ENCODE measurements around the gene ZNHIT6. TPM values are rescaled to one million over a fixed set of nuclear protein-coding genes. Genes with fewer than 3 reads are reported as not detected.

The ZNHIT6 gene
- total and polyA plus RNA-seq, 4 donors, result 15.6 to 26.1 (median 21.1) TPM

DNA sequence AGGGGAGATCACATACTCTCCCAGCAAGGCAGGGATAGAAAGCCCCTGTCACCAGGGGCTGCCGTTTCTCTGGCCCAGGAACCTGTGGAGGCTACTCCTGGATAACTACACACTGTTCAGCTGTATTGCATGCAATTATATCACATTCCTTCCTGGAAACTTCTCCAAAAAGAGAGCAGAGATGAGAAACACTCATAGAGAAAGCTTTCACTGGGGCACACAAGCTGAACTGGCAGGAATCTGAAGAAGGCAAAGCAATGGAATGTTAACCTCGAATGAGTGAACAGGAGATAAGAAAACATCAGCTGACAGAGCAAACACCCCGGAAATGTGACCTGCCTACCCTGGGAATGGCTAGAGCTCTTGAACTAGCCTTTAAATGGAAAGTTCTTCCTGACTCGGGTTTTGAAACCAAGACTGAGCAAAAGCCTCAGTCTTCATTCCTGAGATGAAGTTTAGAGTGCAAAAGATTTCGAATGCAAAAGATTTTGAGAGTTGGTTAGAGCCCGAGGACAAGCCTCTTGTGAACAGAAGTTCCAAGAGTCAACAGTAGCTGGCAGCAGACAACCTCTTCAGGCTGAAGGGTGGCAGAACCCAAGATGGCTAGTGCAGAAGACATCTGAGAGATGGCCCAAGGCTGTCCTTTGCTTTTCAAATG is 95.4 kb downstream of the ZNHIT6 start:
- 70% methylated on average over 6 of the region's 6 CpGs for WGBS (ENCODE audit: insufficient coverage)
- H3K9me3 ChIP-seq (ENCODE audit: control insufficient read depth, insufficient read depth, low read length), result no peaks in the 10 kb centered on the region
- no peak for DNase-seq (ENCODE audit: low read depth in 4 of 6, low spot score in 6 of 6)
- no peak overlapping the region for H3K27ac ChIP-seq (ENCODE audit: low read depth, low read length)
- H3K36me3 ChIP-seq (ENCODE audit: control insufficient read depth, insufficient read depth, low read length), result no peaks in the 10 kb centered on the region
- H3K4me1 ChIP-seq (ENCODE audit: control insufficient read depth, insufficient read depth, low read length), result no peaks in the 10 kb centered on the region
- no peaks in the 10 kb centered on the region for H3K27me3 ChIP-seq (ENCODE audit: control insufficient read depth, insufficient read depth, low read length)
- no peak overlapping the region for H3K4me3 ChIP-seq (ENCODE audit: low read depth, low read length)

DNA sequence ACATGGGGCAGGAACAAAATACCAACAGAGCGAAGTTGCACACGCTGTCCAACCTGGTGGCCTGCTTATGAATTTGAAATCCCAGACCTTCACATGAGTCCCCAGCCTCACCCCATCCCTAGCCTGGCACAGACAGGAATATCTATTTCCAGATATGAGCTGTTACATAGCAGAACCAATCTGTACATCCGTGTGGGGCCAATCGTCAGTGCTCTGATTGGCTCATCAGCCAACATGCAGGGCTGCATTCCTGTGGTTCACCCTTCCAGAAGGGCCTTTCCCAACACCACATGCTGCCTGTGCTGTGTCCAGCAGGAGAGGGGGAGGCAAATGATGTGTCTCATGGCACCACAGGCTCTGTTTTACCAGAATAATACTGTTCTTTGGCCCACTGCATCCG is 96.4 kb downstream of the ZNHIT6 start:
- Histone ChIP-seq H3K9me3 (ENCODE audit: control insufficient read depth, insufficient read depth, low read length) (no peaks in the 10 kb centered on the region), H3K4me1 (ENCODE audit: control insufficient read depth, insufficient read depth, low read length) (no peaks in the 10 kb centered on the region), H3K4me3 (ENCODE audit: low read depth, low read length) (no peak overlapping the region), H3K36me3 (ENCODE audit: control insufficient read depth, insufficient read depth, low read length) (no peaks in the 10 kb centered on the region), H3K27me3 (ENCODE audit: control insufficient read depth, insufficient read depth, low read length) (no peaks in the 10 kb centered on the region), H3K27ac (ENCODE audit: low read depth, low read length) (no peak overlapping the region)
- WGBS (ENCODE audit: insufficient coverage), result 81% methylated on average over 5 of the region's 5 CpGs
- no peak for DNase-seq (ENCODE audit: low read depth in 4 of 6, low spot score in 6 of 6)

DNA sequence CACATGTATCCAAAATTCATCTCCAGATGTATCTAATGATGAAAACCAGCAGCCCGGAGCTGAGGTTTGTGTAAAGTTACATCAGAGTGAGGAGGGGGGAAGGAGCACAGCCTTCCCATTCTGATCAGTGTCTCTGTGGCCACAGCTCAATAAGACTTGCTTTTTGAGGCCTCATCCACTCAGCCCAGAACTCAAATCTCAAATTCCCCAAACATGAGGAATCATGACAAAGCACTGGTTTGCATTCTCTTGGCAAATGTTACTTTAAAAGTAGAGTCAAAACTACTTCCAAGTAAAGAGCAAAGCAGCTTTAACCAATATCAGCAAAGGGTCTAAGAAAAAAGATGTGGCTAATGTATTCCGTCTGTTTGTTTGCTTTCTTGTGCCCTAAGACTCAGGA is 96.8 kb downstream of the ZNHIT6 start:
- H3K9me3 ChIP-seq (ENCODE audit: control insufficient read depth, insufficient read depth, low read length), result no peaks in the 10 kb centered on the region
- WGBS (ENCODE audit: insufficient coverage), result 100% methylated on average over 2 of the region's 2 CpGs
- no peak overlapping the region for H3K27ac ChIP-seq (ENCODE audit: low read depth, low read length)
- H3K27me3 ChIP-seq (ENCODE audit: control insufficient read depth, insufficient read depth, low read length), result no peaks in the 10 kb centered on the region
- no peaks in the 10 kb centered on the region for H3K4me1 ChIP-seq (ENCODE audit: control insufficient read depth, insufficient read depth, low read length)
- H3K36me3 ChIP-seq (ENCODE audit: control insufficient read depth, insufficient read depth, low read length), result no peaks in the 10 kb centered on the region
- no peak overlapping the region for H3K4me3 ChIP-seq (ENCODE audit: low read depth, low read length)
- no peak for DNase-seq (ENCODE audit: low read depth in 4 of 6, low spot score in 6 of 6)

DNA sequence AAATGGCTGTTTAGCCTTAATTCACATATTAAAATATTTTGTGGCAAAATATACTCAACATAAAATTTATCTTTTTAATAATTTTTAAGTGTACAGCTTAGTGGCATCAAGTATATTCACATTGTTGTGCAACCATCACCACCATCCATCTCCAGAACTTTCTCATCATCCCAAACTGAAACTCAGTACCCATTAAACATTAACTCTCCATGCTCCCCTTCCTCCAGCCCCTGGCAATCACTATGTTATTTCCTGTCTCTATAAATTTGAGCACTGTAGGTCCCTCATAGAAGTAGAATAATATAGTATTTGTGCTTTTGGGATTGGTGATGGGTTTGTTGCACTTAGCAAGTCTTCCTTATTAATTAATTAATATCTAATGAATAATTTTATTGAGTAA is 98.3 kb downstream of the ZNHIT6 start:
- Histone ChIP-seq H3K4me3 (ENCODE audit: low read depth, low read length) (no peak overlapping the region), H3K27me3 (ENCODE audit: control insufficient read depth, insufficient read depth, low read length) (no peaks in the 10 kb centered on the region), H3K36me3 (ENCODE audit: control insufficient read depth, insufficient read depth, low read length) (no peaks in the 10 kb centered on the region), H3K4me1 (ENCODE audit: control insufficient read depth, insufficient read depth, low read length) (no peaks in the 10 kb centered on the region), H3K9me3 (ENCODE audit: control insufficient read depth, insufficient read depth, low read length) (no peaks in the 10 kb centered on the region), H3K27ac (ENCODE audit: low read depth, low read length) (no peak overlapping the region)
- no peak for DNase-seq (ENCODE audit: low read depth in 4 of 6, low spot score in 6 of 6)

DNA sequence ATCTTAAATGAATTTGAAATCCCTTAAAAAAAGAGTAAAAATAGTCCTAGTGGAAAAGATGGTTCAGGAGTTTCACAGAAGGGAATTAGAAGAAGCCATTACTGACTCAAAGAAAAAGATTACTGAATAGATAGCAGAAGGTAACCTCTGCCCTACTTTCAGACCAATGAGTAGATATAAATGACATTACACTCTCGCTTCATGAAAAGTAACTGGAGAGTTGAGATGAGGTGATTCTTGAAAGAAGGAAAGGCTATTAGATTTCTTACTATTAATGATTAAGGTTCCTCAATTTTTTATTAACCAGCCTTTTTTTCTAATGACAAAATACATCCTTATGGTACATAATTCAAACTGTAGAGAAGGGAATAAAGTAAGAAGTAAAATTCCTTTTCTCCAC is 99.4 kb downstream of the ZNHIT6 start:
- Histone ChIP-seq H3K4me1 (ENCODE audit: control insufficient read depth, insufficient read depth, low read length) (no peaks in the 10 kb centered on the region), H3K4me3 (ENCODE audit: low read depth, low read length) (no peak overlapping the region), H3K27ac (ENCODE audit: low read depth, low read length) (no peak overlapping the region), H3K36me3 (ENCODE audit: control insufficient read depth, insufficient read depth, low read length) (no peaks in the 10 kb centered on the region), H3K9me3 (ENCODE audit: control insufficient read depth, insufficient read depth, low read length) (no peaks in the 10 kb centered on the region), H3K27me3 (ENCODE audit: control insufficient read depth, insufficient read depth, low read length) (no peaks in the 10 kb centered on the region)
- no CpG with 5 or more reads among the region's 1 CpG for WGBS (ENCODE audit: insufficient coverage)
- DNase-seq (ENCODE audit: low read depth in 4 of 6, low spot score in 6 of 6), result no peak

DNA sequence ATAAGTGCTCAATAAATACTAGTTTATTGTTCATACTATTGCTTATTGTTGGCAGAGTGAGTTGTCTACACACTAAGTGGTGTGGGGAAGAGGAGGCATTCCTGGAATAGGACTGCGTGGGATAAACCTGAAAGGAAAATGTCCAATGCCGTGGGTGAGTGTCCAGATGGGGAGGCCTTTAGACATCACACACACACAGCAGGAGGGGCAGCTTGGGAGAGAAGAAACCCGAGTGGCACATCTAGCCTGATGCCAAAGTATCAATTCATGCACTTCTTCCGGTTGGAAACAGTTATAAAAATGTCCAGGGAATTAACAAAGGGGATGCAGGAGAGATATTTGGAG is 100.3 kb downstream of the ZNHIT6 start:
- 100% methylated on average over 1 of the region's 4 CpGs for WGBS (ENCODE audit: insufficient coverage)
- Histone ChIP-seq H3K9me3 (ENCODE audit: control insufficient read depth, insufficient read depth, low read length) (no peaks in the 10 kb centered on the region), H3K4me3 (ENCODE audit: low read depth, low read length) (no peak overlapping the region), H3K27ac (ENCODE audit: low read depth, low read length) (no peak overlapping the region), H3K36me3 (ENCODE audit: control insufficient read depth, insufficient read depth, low read length) (no peaks in the 10 kb centered on the region), H3K4me1 (ENCODE audit: control insufficient read depth, insufficient read depth, low read length) (no peaks in the 10 kb centered on the region), H3K27me3 (ENCODE audit: control insufficient read depth, insufficient read depth, low read length) (no peaks in the 10 kb centered on the region)
- DNase-seq (ENCODE audit: low read depth in 4 of 6, low spot score in 6 of 6), result no peak

DNA sequence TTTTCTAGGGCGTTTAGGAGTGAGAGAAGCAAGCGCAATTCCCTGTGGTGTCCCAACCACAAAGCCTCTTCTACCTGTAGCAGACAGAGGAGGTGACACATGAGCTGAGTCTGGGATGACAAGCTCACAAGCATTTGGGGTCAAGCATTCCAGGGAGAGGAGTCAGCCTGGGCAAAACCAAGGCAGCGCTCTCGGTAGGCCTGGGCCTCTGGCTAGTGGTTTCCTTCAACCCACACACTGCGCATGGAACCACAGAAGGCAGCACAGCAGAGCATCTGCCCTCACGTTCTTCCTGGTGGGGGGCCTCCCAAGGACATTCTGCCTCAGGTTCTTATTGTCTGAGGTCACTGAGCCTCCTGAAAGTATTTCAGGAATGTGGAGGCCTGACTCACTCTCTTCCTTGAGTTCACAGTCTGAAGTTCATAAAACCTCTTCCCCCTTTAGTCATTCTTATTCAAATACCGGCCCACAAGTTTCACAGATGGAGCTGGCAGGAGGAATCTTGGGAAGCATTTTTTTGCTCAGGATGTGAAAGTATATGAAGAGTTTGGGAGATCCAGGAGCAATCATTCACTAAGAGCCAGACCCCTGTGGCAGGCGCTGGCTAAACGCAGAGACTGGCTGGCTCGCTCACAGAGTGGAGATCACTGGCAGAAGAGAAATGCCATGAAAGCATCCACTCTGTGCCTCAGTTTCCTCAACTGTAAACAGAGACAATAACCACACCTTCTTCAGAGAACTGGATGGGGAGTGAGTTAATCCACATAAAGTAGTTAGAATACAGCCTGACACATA is 100.9 kb downstream of the ZNHIT6 start:
- H3K9me3 ChIP-seq (ENCODE audit: control insufficient read depth, insufficient read depth, low read length), result no peaks in the 10 kb centered on the region
- WGBS (ENCODE audit: insufficient coverage), result 61% methylated on average over 4 of the region's 10 CpGs
- H3K4me1 ChIP-seq (ENCODE audit: control insufficient read depth, insufficient read depth, low read length), result no peaks in the 10 kb centered on the region
- no peak overlapping the region for H3K4me3 ChIP-seq (ENCODE audit: low read depth, low read length)
- H3K27ac ChIP-seq (ENCODE audit: low read depth, low read length), result no peak overlapping the region
- no peaks in the 10 kb centered on the region for H3K36me3 ChIP-seq (ENCODE audit: control insufficient read depth, insufficient read depth, low read length)
- no peaks in the 10 kb centered on the region for H3K27me3 ChIP-seq (ENCODE audit: control insufficient read depth, insufficient read depth, low read length)
- no peak for DNase-seq (ENCODE audit: low read depth in 4 of 6, low spot score in 6 of 6)

DNA sequence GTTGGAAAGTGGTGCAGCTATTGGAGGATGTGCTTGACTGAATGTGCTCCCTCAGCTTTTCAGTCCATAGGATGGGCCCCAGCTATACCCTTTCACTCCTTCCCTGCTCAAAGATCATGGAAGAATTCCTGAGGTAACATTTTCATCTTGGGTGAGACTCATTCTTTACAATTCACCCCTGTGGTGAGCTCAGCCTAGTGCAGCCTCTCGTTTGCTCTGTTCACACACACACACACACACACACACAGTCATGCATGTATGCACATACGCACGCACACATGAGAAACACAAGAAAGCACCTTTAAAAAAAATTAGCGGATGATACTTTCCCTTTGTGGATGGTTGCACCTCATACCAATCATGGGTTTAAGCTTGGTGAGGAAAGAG is 101.8 kb downstream of the ZNHIT6 start:
- Histone ChIP-seq H3K9me3 (ENCODE audit: control insufficient read depth, insufficient read depth, low read length) (no peaks in the 10 kb centered on the region), H3K27me3 (ENCODE audit: control insufficient read depth, insufficient read depth, low read length) (no peaks in the 10 kb centered on the region), H3K36me3 (ENCODE audit: control insufficient read depth, insufficient read depth, low read length) (no peaks in the 10 kb centered on the region), H3K4me3 (ENCODE audit: low read depth, low read length) (no peak overlapping the region), H3K27ac (ENCODE audit: low read depth, low read length) (no peak overlapping the region), H3K4me1 (ENCODE audit: control insufficient read depth, insufficient read depth, low read length) (no peaks in the 10 kb centered on the region)
- DNase-seq (ENCODE audit: low read depth in 4 of 6, low spot score in 6 of 6), result no peak
- 83% methylated on average over 1 of the region's 4 CpGs for WGBS (ENCODE audit: insufficient coverage)

DNA sequence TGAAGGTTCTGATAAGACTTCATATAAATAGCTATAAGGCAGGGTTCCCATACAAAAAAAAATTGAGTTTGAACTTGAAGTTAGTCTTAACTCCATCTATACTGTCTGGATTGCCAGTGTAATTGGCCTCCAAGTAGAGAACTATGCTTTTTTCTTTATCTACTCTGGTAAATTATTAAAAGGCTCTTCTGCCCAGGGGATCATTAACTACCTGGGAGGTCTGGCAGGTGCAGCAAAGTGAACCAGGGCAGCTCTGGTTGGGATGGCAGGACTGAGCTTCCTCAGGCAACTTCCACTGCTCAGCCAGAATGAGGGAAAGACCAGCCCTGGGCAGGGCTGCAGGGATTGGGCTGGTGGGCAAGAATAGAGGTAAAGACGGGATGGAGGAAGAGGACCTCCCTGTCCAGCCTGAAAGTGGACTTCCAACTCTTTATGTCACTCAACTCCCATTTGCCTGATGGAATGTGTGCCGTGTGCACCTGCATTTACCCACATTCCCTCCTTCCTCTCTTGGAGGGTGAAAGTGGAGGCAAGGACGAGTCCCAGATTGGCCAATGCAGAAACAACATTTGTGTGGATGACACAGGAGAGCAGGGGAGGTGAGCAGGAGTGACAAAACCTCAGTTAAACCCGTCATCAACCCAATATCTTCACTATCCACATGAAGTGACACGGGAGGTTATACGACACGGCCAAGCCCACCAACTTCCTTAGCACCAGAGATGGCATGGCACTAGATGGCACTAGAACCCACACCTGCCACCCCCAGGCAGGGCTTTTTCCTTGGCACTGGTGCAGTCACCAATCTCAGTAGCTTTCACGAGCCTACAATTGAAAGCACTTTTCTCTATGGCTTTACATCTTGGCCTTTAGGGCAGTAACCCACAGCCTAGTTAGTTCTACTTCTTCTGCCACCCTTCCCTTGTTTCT is 102.5 kb downstream of the ZNHIT6 start:
- DNase-seq (ENCODE audit: low read depth in 4 of 6, low spot score in 6 of 6), result no peak
- Histone ChIP-seq H3K9me3 (ENCODE audit: control insufficient read depth, insufficient read depth, low read length) (no peaks in the 10 kb centered on the region), H3K27me3 (ENCODE audit: control insufficient read depth, insufficient read depth, low read length) (no peaks in the 10 kb centered on the region), H3K4me1 (ENCODE audit: control insufficient read depth, insufficient read depth, low read length) (no peaks in the 10 kb centered on the region), H3K27ac (ENCODE audit: low read depth, low read length) (no peak overlapping the region), H3K4me3 (ENCODE audit: low read depth, low read length) (no peak overlapping the region), H3K36me3 (ENCODE audit: control insufficient read depth, insufficient read depth, low read length) (no peaks in the 10 kb centered on the region)
- 97% methylated on average over 4 of the region's 8 CpGs for WGBS (ENCODE audit: insufficient coverage)

Data from spinal cord (tissue), 10 donors.